GM12892 (cell line): ENCODE data around the gene LIMS2.

Experiments used
- POLR2AphosphoS5 ChIP-seq: IDR thresholded peaks from 2 replicates; pipeline ENCODE4 v1.6.1; 2011; ENCODE audit warnings: low read depth, low read length, control low read depth
- TAF1 ChIP-seq: IDR thresholded peaks from 2 replicates; pipeline ENCODE4 v1.6.1; 2011; ENCODE audit warnings: low read depth, mild to moderate bottlenecking, control low read depth, low read length, borderline replicate concordance

GRCh38 chr2:127690696-127691095 lies 15.4 kb upstream of the LIMS2 start:
- TF ChIP-seq POLR2AphosphoS5, result no peak
- TF ChIP-seq TAF1, result no peak
